ENCODE measurements around the gene GRAP.

- TF ChIP-seq CTCF (conservative IDR thresholded peaks at IDR 0.05; ENCODE audit: low read depth, low read length) (no peak), EZH2phosphoT487 (IDR thresholded peaks at IDR 0.05; ENCODE audit: borderline replicate concordance, low read length) (no peak)
Measured at GRCh38 chr17:19004421-19005136, 42.2 kb downstream of the GRAP start, which contains the start of gene FAM83G.
